GM18909 (cell line): Measurements from ENCODE around the gene THRB.

Experiments
- ATAC-seq: cut with Tn5 transposase; IDR thresholded peaks from one replicate; pipeline ENCODE4 v1.9.1; 2021; ENCODE audit warnings: mild to moderate bottlenecking; ENCODE audit not compliant: unreplicated experiment, poor library complexity

THRB gene

DNA sequence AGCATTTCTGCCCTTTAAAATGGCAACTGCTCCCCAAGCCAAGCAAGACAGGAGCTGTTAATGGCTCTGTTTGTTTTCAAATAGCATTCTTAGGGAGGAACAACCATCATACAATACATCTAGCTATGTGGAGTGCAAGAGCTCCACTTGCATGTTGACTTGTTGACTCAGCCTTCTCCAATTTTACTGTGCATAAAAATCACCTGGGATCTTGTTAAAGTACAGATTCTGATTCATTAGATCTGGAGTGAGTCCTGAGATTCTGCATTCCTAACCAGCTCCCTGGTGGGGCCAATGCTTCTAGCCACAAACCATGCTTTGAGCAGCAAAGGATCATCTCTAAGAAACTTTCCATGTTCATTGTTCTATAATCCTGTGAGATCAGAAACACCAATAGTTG lies 171.4 kb downstream of the THRB start:
- ATAC-seq = no peak

DNA sequence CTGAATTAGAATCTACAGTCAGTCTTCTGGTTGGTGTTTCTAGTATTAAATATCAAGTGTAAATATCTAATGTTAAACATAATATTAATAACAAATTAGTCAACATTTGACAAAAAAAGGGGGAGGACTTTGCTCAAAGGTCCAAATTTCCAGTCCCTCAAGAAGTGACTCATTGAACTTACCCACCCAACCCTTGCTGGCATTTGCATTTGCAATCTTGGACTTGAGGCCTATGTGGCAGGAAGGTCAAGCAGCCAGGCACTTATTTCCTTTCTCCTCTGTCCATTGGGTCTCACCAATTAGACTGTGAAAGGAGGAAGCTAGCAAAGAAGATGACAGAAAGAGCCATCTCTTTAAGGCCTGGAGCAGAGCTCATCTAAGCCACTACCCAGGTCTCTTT lies 174.0 kb downstream of the THRB start:
- no peak for ATAC-seq

DNA sequence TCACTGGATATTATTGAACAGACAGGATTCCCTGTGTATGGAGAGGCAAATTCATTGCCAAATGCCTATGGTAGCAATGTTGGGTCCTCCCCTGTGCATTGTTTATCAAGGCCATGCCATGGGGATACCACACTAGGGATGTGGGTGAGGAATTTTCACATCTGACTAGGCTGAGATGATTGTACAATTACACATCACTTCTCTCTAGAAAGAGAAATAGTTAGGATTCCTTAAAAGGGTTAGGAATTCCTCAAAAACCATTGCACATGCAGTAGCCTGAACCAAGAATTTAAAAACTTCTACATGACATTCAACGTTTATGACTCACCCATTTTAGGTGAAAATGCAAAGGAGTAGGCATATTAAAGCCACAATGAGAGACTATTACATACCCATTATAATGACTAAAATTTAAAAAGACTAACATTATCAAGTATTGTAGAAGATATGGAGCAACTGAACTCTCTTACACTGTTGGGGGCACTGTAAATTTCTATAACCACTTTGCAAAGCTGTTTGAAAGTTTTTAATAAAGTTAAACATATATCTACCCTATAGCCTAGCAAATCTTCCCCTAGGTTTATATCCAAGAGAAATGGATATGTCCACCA lies 175.9 kb downstream of the THRB start:
- ATAC-seq = no peak

DNA sequence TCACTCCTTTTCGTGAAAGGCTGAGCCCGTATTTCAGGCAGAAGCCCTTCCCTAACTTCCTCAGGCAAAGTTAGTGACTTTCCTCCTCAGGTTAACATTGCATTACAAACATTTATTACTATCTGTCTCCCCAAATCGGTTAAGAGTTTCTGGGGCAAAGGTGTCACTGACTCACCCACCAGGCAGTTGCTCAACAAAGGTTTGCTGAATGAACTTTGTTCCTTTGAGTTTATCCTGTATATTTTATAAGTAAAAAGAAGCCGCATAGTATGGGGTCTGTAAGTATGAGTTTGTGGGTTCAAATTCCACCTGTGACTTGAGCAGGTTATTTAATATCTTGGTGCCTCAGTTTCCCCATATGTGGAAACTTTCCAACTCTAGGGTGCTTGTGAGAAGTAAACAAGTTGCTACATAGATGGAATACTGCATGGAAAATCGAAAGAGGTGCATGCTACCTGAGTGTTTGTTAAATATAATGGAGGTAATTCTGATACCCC lies 177.7 kb downstream of the THRB start:
- no peak for ATAC-seq

DNA sequence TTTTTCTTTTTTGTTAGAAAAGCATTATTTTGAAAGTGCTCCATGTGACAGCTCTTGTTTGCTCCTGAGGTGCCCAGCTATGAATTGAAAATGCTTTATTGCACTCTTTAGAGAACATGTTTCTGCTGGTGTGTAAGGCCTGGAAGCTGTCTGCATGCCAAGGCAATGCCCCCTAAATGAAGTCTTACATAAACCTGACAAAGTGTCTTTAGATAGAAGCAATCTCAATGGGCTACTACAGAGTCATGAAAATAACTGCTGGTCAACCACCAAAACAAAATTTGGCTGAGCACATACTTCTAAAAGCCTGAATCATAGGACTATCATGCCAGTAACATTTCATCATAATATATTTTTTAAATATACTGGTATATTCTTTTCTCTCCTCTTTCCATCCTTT lies 178.7 kb downstream of the THRB start:
- no peak for ATAC-seq

DNA sequence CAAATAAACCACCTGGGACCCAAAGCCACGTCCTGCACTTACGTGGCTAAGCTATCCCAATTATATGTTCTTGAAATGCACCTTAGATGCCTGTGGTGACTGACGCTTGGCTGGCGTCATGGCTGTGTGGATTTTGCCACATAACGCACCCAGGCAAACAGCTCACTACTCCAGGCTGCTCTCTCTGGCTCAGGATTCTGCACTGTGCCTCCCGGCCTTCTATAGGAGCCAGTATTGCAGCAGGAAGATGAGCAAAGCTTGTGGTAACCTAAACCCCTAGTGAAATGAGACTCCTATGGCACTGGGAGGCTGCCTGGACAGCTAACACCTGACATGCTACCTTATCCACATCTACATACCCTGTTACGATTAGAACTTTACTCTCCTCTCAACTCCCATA lies 179.3 kb downstream of the THRB start:
- ATAC-seq = no peak

DNA sequence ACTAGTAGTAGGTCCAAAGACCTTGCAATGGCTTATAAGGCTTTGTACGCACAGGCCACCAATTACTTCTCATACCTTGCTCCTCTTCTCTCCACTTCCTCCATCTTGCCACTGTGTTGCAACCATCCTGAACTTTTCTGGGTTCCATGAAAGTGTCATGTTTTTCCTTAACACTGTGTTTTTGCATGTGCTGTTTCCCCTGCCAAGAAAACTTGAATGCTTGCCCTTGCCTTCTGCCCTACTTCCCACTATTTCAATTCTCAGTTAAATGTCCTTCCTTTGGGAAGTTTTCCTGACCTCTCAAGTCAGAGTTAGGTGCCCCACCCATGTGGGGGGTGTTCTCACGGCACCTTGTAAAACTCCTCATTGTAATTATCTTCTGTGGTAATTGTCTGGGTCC lies 182.8 kb downstream of the THRB start:
- ATAC-seq = no peak

DNA sequence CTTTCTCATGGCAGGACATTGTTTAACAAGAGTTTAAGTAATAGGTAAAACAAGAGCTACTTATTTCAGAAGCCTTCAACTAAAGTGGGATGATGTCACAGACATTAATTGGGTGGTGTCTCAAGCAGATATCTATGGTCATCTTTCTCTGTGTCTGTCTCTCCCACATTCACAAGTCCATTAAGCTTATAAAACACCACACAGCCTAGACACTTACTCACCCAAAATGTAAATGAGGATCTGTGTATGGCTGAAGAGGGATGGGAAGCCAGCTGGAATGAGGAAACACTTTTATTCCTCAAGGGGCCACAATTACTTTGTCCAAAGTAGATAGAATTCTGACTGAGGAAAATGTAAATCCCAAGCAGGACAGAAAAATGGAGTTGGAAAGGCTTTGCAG lies 183.8 kb downstream of the THRB start:
- no peak for ATAC-seq

DNA sequence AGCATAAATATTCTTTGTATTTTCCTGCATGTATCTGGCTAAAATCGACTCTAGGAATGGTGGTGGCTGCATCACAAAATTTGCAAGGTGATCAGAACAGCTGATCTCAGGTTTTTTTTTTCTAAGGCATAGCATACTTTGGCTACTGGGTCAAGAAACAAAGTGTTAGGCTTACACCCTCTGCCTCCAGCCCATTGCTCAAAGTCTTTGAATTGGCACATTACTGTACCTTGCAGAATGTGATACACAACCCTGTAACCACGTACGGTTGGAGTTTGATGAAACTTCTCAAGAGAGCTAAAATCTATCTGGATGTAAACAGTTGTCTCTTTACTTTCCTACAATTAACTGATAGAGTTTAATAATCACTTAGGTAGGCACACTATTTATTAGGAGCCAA lies 188.1 kb downstream of the THRB start:
- ATAC-seq = no peak

DNA sequence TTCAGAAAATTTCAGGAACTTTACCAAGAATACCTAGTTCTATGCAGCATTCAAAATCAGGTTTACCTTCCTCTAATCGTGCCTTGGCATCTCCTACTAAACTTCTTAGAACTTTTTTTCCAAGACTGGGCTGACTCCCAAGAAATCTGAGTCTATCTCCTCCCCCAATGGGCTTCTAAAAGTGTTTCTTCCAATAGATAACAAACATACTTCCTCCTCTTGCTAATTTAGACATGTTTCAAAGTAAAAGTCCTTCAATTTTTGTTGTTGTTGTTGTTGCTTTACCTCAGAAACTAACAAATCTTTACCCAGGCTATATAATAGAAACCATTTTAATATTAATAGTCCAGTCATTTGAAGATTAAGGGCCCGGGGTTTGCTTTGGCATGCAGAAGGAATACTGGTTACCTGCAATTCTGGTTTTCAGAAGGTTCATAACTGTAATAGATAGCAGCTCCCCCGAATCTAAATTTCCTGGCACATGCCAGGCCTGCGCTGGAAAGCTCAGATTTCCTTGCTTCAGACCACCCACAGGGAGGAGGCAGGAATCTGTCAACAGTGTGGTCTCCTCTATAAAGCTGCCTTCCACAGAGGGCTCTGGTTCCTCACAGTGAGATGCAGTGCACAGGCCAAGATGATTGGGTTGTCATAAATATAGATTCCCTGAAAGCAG lies 188.7 kb downstream of the THRB start:
- no peak for ATAC-seq

DNA sequence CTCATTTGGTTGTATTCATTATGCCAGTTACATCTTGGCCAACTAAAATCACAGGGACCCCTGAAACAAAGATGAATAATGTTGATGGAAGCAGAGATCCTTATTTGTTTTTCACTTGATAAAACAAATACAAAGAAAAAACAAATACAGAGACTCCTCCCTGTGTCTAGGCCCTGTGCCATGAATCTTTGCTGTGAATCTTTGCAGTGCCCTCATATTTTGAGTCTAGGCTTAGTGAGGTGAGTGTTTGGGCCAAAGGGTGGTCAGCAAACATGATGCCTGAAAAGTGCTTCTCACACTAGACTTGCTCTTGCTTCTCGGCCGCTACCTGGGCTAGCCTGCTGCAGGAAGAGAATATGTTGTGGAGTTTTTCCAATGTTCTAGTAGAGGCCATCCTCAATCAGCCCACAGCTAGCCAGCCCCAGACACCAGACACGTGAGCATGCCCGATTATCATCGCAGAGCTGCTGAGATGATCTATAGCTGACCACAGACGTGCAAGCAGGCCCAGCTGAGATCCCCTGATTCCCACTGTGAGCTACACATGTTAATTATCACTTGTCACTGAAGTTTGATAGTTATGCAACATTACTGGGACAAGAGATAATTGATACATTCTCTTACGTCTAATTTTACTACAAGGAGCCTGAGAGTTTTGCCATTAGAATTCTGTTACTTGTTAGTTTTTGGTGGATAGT lies 191.4 kb downstream of the THRB start:
- ATAC-seq = no peak

DNA sequence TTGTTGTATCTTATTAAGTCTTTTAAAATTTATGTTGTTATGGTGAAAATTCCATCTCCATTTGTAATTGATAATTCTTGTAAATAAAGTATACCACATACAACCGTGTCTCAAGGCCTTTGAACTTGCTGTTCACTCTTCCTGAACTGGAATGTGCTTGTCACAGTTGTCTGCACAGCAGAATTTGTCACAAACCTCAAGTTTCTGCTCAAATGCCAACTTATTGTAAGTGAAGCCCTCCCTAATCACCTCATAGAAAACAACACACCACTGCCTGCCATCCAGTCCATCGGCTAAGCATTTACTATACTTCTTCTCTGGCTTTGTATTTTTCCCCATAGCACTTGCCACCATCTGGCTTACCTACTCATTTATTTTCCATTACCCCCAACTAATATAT lies 192.3 kb downstream of the THRB start:
- no peak for ATAC-seq

DNA sequence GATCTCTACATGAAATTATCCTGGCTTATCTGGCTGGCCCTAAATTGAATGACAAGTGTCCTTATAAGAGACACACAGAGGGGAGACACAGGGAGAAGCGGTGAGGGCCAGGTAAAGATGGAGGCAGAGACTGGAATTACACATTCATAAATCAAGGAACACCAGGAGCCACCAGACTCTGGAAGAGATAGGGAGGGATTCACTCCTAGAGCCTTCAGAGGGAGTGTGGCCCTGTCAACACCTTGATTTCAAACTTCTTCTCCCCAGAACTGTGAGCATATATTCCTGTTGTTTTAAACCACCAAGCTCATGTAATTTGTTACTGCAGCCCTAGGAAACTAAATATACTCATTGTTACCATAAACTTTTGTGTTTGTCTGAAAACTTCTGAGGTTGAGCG lies 193.7 kb downstream of the THRB start:
- ATAC-seq = no peak

DNA sequence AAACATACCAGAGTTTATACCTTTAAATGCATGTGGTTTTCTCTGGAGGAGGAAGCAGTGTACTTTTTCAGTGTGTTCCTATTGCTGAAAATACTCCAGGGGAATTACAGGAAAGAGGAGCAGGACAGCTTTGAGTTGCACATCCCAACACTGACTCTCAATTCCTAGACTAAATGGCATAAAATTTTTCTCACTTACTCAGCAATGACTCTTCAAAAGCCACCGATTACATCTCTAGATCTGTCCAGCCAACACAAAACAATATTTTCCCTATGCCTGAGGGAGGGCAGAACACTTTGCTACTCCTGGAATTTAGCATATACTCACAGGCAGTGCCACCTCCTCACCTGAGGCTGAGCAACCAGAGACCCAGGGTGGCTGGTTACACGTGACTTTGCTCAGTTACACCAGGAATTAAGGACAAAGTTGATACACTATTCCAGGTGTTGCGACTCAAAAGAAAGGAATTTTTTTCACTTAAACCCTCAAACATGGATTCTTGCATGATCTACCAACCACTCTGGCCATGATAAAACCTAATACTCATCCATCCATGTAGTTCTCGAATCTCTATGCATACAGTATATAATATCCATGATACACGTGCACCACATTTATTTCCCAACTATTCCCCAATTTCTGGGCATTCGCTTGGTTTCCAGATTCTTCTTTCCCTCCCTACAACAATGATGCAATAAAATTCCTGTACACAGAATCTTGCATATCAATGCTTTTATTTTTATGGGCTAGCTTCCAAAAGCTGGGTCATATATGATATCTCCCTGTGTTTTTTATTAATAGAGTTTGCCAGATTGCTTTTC lies 194.6 kb downstream of the THRB start:
- no peak for ATAC-seq

DNA sequence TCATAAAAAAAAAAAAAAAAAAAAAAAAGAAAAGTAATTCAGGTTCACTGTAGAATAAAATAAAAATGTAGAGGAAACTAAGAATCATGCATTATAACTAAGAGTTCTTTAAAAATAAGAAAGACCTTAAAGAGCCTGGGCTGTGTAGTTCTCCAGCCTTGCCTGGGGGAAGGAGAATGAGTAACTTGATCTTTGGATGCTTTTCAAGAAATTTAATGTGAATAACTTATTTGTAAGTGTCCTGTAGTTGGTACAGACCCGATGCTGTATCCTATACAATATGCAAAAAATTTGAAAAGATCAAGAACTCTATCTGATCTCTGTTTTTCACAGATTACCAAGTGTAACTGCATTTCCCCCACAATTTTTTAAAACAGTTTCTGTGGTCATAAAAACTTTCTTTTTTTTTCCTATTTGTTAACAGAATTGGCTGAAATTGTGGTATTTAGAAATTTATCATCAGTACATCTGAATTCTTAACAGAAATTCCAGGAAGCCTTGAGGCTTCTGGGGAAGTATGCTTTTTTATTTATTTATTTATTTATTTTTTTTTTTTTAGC lies 195.3 kb downstream of the THRB start:
- ATAC-seq = no peak

DNA sequence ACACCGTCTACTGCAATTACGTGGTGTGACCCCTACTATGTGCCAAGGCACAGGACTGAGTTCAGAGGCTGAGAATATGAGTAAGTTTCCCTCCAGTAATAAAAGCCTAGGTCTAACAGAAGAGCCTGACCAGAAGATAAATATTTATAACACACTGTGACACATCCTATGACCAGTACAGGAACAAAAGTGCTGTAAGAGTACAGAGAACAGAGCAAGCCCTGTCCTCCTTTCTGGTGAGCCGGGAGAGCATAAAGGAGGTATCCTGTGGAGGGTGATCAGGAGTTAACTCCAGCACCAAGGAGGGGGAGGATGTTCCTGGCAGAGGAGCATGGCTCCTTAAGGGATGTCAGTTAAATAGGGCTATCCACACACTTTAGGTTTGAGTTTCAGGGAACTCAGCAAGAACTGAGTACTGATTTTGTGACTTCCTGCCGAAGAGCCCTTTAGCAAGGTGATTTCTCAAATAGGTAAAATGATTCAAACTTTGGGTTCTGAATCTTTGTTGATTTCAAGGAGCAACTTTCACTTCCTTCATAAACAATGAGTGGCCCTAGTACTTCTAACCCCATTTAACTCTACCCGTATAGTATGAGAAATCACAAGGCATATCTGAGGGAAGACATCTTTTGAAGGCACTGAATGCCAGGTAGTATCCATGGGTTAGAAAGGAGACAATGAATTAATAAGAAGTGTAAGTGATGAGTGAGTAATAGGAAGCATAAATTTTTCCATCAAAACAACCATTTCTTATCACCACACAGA lies 198.0 kb downstream of the THRB start:
- ATAC-seq = no peak

DNA sequence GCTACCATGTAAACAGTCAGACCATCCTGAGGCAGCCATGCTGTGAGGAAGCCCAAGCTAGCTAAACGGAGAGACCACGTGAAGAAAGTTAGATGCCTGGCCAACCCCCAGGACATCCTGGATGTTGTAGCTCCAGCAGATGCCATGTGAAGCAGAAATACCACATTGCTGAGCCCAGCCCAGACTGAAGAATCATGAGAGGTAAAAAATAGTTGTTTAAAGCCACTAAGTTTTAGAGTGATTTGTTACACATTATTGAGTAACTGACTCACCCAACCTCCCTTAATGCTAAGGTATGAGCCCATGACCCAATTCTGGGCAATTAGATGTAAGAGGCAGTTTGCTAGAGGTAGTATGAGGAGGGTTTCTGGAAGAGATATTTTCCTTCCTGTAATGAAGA lies 200.5 kb downstream of the THRB start:
- ATAC-seq = no peak

DNA sequence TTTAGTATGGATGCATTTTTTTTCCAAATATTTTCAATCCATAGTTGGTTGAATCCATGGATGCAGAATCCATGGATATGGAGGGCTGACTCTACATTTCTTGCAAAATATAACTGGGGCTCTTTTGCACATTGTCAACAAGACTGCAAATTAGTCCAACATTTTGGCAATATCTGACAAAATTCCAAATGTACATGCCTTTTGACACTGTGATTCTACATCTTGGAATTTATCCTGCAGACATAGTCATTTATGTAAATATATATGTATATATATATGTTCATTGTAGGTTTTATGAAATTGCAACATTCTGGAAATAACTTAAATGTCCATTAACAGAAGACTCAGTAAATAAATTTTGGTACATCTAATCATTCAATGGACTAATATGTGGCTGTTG lies 203.0 kb downstream of the THRB start:
- ATAC-seq = no peak

DNA sequence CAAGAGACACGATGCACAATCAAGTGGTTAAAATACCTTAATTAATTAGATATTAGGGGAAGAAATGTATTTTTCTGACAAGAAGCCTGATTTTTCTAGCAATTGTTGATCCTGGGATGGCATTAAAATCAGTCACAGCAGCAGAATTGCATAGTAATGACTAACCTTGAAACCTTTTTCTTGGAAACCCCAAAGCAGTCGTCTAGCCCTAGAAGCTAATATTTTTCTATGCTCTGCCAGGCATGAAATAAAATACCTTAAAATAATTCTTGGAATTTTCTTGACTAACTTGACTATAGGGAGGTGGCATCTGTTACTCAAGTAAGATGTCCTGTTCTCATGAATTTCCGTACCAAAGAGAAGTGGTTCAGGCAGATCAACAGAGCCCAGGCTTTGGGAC lies 204.1 kb downstream of the THRB start:
- ATAC-seq = no peak
